Activated CD4-positive, alpha-beta T cell treated with anti-CD3 and anti-CD28 coated beads, Interleukin-2, Interleukin-6, amounts not matched to agents 100 ng/mL and 50 ng/mL, durations not matched to agents 16 hours and 8 hours (primary cell): ENCODE measurements around the gene CSNK1G2.

Source experiments
- DNase-seq: peaks from one replicate; pipeline ENCODE4 v3.0.0-alpha.2; 2020

Gene CSNK1G2

DNA sequence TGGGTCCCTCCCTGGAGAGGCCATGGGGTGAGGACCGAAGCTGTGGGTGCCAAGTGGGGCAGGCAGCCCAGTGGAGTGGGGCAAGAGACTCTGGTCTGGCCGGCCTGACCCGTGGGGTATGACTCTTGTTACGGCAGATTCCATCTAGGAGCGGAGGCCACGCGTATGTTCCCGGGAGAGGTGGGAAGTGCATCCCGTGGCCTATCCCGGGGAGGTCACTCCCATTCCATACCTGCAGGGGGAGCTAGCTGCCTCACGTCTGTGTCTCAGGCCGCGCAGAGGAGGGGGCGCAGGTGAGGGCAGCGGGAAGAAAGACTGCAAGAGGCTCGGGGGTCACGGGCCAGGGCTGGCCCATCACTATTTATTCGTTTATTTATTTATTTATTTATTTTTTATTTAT is 4.9 kb downstream of the CSNK1G2 start:
- peak; percentile 29 for DNase-seq

DNA sequence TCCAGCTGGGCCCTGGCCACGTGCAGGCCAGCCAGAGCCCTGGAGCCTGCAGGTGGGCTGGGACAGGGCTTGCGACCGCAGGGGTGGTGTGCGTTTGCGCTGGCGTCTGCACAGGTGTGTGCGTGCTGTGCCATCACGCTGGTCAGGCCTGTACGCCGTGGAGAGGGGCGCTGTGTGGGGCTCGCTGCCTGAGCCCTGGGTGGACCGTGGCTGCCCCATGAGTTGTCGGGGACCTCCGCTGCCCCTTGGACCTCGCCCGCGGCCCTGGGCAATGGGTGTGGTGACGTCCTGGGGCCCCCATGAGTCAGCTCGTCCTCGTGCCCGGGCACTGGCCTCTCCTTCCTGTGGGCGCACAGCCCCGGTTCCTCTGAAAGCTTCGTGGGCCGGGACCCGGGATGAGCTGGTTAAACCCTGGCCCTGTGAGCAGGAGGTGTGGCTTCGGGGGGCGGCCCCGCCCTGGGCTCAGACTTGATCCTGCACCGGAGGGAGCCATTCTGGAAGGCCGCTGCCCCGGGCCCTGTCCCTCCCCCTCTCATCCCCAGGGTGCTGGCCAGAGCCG is 6.8 kb downstream of the CSNK1G2 start:
- DNase-seq = no peak

DNA sequence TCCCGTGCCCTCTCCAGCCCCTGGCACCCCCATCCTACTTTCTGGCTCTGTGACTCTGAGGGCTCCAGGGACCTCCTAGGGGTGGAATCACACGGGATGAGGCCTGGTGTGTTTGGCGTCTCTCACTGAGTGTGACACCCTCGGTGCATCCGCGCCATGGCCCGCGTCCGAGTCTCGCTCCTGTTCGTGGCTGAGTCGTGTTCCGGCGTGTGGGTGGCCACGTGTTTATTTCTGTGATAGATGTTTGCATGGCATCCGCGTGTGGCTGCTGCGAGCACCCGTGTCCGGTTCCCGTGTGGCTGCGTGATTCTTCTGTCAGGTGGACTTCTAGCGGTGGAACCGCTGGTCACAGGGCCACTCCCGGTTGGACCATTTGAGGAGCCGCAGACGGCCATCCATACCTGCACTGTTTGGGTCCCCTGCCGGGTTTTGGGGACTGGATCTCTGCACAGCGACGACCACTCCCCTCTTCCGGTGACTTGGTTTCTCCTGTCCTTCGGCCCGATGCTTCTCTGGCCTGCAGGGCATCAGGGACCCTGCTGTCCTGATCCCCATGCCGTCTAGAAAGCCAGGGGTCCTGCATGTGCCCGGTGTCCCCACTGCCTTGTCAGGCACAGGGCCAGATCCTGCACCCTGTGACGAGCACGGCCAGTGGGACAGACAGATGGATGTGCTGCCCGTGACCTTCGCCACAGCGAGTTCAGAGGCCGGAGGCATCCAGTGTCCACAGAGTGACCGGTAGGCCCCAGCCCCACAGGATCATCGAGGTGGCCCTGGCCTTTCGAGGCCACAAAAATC is 8.5 kb downstream of the CSNK1G2 start:
- DNase-seq = no peak

DNA sequence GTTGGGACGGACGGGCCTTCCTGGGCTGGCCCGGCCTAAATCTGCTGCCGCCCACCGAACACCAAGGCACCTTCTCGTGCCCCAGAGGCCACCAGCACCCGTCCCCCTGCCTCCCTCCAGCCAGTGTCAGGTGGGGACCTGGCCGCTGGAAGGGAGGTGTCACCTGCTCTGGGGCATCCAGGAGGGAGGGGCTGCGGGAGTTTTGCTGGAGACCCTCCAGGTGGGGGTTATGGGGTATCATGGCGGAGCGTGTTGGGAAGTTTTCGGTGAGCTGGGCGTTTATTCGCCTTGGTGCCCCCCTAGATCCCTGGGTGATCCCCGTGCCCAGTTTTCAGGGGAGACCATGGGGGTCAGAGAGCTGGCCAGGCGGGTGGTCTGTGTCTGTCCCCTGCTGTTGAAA is 9.7 kb downstream of the CSNK1G2 start:
- DNase-seq = no peak

DNA sequence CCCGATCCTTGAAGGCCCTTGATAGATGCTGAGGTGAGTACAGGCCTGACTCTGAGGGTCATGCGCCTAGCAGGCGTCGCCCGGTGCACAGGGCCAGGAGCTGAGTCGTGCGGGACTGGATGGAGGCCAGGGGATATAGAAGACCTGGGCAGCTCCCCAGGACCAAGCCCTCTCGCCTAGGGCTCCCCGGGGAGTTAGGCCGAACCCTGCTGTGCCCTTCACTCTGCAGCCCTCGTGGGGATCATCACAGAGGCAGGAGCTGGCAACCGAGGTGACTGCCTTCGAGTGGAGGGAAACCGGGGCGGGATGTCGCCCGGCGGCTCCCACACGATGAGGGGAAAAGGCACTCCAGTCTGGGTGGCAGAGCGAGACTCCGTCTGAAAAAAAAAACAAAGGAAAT is 11.7 kb downstream of the CSNK1G2 start:
- no peak for DNase-seq

DNA sequence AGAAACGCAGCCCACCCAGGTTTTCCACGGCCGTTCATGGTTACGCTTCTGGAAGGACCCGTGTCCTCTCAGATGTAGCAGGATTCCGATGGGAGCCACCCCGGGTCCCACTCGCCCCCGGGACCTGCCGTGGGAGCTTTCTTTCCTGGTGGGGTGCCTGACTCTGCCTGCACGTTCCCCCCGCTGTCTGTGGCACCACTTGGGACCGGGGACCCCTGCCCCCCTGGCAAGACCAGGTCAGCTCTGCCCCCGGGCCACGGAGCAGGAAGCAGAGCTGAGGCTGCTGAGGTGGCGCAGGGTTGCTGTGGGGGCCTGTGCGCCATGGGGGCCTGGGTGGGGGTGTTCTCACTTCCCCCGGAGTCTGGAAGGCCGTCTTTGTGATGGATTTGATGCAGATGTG is 12.1 kb downstream of the CSNK1G2 start:
- no peak for DNase-seq

DNA sequence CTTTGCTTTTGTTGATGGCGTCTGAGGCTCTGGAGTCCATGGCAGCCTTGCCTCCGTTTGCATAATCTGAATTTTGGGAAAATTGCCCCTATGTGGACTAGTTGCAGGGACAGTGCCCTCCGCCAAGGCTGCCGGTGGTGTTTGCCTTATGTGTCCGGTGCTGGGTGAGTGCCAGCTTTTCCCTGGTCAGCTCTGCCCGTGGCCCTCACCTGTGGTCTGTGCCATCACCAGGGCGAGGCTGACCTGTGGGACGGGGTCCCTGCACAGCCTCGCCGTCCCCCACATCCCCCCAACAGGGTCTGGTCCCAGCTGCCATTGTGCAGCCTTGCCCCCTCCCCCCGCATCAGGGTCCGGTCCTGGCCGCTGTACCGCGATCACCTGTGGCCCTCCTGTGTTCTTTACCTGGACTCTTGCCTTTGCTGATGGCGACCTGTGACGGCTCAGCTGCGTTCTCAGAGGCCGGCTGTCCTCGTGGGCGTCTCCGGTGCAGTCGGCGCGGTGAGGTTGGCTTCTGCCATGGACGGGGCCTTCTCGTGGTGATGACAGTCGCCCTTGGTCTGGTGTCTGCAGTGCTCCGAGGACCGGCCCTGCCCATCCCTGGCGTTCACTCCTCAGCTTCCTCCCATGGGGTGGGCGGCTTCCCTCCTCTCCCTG is 12.6 kb downstream of the CSNK1G2 start:
- no peak for DNase-seq

DNA sequence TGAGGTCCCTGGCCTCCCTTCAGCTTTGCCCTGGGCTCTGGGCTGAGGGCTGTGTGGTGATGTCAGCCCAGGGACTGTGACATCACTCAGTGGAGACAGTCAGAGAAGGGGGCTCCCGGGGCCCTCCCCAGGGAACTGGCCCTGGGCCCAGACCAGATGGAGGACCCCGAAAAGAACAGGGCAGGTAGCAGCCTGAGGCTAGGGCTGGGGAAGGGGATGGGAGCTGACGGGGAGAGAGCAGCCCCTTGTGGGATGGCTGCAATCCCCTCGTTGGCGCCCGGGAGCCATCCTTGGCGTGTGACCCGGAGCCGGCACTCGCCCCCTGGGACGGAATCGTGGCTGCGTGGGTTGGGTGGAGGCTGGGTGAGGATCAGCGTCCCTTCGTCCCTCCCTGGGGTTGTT is 13.6 kb downstream of the CSNK1G2 start:
- no peak for DNase-seq

DNA sequence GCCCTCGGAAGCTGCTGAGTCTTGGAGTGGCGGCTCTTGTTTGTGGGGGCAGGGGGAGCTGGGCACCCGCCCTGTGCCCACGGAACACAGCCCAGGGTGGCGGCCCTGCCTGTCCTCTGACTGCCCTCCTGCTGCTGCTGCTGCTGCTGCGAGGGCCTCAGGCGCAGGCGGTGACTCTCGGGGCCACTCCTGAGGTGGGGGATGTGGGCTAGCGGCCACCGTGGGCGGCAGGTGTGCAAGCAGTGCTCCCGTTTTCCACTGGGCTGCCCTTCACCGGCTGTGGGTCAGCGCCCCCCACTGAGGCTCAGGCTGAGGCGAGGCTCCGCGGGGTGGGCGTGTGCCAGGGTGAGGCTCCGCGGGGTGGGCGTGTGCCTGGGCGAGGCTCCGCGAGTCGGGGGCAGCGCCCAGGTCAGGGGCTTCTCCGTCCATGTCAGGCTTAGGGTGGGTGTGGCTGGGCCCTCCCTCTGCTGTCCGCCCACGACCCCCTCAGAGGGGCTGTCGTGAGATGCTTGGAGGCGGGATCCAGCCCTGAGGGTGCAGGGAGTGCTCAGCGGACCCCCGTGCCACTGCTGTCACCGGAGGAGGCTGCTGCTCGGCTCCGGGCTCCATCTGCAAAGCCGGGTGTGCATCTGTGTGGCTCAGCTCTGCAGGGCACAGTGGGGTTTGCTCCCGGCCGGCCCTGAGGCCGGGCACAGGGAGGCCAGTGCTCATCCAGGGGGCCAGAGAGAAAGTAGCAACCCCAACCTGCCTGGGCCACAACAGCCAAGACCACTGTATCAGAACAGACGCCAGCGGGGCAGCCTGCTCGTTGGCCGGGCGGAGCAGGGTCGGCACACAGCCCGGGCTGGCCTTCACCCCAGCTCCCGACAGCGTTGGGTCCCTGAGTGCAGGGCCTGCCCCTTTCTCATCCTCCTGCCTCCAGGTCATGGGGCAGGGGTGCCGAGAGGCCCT is 14.5 kb downstream of the CSNK1G2 start:
- DNase-seq = no peak

DNA sequence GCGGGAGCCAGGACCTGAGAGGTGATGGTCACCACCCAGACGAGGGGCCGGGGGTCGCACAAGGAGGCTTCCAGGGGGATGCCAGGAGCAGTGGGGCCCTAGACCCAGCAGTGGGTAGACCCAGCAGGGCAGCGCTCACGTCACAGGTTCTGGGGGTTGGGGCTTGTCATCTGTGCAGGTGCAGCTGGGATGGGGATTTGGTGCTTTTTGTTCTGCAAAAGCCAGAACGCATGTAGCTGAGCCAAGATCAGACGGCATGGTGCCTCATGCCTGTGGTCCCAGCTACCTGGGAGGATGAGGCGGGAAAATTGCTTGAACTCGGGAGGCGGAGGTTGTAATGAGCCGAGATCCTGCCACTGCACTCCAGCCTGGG is 15.1 kb downstream of the CSNK1G2 start:
- no peak for DNase-seq

DNA sequence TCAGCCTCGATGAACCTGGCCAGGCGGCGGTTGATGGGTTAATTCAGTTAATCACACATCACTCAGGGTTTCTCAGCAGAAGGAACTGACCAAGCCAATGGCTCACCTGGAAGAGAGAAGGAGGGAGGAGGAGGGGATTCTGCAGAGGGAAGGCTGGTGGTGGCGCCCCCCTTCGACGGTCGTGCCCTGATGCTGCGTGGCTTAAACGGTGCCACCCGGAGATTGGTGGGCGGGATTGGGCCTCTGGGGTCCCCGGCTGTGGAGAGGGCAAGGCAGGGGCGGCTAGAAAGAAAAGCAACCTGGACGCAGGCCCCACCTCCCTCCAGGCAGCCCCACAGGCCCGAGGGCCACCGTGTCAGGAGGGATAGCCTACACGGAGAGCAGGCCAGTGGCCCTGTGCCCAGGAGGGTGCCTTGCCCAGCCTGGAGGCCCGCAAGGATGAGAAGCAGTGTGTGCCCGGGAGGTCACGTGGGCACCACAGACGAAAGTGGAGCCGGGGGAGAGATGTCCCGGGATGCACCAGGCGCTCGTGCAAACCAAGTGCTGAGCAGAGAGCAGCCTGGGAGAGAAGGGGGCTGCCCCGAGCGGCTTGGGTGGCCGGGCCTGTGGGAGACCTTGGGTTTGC is 16.0 kb downstream of the CSNK1G2 start:
- DNase-seq = no peak

DNA sequence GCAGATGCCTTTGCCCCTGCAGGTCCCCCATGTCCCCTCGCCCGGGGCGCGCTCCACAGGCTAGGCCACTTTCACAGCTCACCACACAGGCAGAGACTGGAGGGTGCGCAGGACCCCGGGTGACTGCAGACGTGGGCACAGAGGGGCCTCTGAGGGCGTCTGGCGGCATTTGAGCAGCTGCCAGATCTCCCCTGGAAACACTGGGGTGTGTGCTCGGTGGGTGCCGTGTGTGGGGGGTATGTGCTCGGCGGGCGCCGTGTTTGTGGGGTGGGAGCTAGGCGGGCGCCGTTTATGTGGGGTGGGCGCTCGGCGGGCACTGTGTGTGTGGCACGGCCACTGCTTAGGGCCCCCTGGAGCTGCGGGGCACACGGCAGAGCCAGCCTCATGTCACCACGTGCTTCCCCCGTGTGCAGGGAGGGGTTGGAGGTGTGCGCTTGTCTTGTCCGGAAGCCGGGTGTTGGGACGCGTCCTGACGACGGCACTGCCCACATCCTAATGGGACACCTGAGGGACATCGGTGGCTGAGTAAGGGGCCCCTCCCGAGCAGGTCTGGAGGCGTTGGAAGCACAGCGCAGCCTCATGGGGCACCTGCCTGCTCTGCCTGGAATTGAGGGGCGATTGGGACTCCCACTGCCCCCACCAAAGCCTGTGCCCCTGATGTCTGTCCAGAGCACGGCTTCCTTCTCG is 16.7 kb downstream of the CSNK1G2 start:
- DNase-seq = no peak

DNA sequence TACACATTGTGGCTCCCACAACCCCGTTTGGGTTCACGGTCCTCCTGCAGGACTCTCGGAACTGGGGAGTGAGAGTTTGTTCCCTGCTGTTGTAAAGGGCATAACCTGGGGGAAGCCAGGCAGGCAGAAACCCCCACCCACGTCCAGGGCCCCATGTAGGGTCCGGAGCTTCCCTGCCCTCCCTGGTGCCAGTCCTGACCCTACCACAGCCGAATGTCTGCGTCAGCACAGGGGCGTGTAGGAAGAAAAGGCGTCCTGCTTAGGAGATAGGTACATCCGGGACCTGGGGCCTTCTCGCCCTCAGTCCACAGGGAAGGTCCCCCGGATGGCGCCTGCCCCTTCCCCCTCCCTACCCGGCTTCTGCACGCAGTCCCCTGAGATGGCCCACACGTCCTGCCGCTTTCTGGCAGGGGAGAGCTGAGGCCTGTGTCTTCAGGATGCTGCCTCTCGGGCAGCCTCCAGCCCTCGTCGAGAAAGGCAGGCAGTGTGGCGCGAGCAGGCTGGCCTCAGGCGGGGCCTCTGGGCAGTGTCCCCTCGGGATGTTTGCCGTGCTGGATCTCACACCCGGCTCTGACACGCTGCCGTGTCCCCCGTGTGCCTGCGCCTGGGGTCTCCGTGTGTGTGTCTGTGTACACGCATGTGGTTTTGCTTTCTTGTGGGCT is 19.1 kb downstream of the CSNK1G2 start:
- DNase-seq = no peak

DNA sequence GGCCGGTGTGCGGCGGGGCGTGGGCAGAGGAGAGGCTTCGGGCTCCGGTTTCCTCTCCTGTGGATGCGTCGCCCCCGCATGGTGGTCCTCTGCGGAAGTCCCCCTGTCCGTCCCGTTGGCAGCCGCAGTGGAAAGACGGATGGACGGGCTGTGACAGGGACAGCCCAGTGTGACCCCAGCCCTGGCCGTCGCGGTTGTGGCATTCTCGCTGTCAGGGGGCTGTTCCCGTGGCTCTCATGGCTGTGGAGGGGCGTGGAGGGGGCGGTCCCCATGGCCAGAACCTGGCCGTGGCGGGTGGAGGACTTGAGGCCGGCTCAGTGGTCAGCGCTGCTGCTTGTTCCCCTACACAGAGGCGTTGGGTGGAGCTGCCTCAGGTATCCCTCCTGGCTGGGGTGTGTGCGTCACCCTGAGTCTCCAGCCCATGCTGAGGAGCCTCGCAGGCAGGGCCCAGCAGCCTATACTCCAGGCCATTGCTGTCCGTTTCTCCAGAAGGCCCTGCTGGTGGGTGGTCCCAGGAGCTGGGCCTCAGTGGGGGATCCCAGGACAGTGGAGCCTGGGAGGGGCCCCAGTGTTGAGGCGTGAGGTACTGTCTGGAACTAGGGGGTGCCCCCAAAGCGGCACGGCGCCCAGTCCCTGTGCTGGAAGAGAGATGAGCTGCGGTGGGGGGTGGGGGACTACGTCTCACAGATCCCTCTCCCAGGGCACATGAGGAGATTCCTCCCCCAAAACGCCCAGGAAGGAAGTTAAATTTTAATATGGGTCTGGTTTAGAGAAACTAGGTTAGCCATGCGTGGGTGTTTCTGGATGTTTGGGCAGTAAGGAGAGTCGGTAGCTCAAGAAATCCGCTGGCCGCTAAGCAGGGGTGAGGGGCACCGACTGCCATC is 20.3 kb downstream of the CSNK1G2 start:
- DNase-seq = no peak

DNA sequence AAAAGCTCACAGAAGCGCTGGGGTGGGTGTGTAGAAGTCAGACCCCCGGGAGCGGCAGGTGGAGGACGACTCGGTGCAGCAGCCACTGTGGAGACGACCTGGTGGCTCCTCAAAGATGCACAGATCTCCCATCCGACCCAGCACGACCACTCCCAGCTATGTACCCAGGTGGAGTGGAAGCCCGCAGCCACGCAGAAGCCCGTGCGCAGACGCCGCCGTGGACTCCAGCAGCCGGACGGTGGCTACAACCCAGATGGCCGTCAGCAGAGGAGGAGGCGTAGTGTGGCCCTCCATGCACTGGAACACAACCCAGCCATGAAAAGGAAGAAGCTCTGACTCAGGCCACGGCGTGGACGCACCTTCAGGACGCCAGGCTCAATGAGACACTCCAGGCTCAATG is 21.7 kb downstream of the CSNK1G2 start:
- DNase-seq = no peak

DNA sequence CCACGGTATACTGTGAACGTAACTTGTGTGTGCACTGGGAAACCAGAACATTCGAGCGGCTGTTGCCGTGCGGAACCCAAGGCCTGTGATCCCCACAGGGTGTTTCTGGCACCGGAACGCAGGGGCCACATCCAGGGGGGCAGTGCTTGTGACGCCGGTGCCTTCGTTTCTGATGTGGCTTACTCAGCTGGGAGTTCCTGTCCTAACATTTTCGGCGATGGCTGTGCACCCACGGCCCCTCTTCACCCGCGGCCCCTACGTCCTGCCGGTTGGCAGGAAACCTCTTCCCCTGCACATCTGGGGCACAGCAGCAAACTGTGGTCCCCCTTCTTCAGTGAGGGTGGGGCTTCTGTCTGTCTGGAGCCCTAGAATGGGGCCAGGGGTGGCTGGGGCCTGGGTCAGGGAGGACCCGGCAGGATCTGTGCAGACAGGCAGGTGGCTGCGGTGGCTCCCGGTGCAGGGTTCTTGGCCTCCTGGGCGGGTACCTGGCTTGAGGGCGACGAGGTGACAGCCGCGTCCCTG is 26.2 kb downstream of the CSNK1G2 start:
- DNase-seq = no peak

DNA sequence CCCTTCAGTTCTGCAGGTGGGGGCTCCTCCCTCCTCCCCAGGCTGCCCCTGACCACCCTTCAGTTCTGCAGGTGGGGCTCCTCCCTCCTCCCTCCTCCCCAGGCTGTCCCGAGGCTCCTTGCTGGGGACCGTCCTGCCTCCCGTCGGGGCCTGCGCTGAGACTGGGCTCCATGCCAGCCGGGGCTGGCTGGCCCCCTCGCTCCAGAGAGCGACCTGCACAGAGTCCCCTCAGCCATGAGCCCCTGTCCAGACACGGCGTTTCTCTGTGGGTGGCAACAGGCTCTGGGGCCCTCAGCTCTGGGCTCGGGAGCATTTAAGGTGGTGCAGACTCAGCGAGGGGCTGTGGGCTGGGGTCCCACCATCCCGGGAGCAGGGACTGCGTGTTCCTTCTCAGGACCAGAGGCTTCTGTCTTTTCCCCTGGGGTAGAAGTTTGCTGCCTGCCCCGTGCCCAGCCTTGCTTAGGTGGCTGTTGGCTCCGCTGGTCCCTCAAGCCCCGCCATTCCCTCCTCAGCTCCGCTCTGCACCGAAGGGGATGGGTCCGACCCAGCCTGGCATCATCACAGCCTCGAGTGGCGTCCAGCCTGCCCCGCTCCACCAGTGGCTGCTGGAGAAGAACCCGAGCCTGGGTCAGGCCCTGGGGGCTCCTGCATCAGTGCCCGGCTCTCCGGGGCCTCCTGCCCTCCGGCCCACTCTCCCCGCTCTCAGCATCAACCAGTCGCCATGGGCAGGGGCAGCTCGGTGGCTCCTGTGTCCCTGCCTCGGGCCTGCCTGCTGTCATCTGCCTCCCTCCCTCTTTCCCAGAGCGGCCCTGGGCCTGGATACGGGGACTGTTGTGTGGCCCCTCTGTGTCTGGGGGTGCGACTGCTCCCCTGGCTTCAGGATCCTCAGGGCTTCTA is 27.6 kb downstream of the CSNK1G2 start:
- DNase-seq = no peak

DNA sequence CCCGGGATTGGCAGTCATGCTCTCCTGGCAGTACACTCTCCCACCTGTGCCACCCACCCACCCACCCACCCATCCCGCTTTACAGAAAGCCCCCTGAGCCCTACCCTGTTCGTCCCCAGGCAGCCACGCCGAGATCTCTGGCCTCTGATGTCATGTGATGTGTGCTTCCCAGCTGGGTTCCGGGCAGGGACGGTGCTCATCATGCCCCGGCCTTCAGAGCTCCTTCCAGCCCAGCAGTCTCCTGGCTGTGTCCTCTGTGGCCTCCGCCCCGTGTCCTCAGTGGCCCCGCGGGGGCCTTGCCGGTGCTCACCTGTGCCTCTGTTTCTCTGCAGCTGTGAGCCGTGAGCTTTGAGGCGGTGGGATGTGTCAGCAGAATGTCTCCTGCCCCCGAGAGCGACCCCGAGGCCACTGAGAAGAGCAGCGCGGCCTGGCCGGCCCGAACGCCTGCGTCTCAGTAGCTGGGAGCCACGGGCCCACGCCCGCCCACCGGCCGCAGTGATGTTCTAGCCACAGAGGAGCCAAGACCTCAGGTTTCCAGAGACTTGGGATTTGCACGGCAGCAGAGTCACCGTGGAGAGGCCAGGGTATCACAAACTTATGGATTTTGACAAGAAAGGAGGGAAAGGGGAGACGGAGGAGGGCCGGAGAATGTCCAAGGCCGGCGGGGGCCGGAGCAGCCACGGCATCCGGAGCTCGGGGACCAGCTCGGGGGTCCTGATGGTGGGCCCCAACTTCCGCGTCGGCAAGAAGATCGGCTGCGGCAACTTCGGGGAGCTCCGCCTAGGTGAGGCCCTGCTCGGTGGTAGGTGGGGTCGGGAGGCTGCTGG is 28.4 kb downstream of the CSNK1G2 start:
- no peak for DNase-seq
